LNCAP (cell line): ENCODE results near the gene PPP4R4.

Experiments
- CTCF ChIP-seq: fragments of 450-650 bp; IDR thresholded peaks from 2 replicates; pipeline ENCODE4 v1.5.1; 2017; ENCODE audit warnings: mild to moderate bottlenecking

PPP4R4 gene

GRCh38 chr14:94291159-94291905, 117.2 kb downstream of the PPP4R4 start:
- no peak for TF ChIP-seq CTCF

- no peak for TF ChIP-seq CTCF
Observed at GRCh38 chr14:94291906-94292525, 117.9 kb downstream of the PPP4R4 start.

- TF ChIP-seq CTCF, result no peak
Observed at GRCh38 chr14:94292526-94292871, 118.4 kb downstream of the PPP4R4 start.

- TF ChIP-seq CTCF, result no peak
Observed at GRCh38 chr14:94292872-94293577, 118.9 kb downstream of the PPP4R4 start, which contains the start of gene SERPINA10. Gene SERPINA10, minus strand, starts transcription at chr14:94293268. Its CDS starts 2,675 bp downstream, at chr14:94290593.

- TF ChIP-seq CTCF, result no peak
Observed at GRCh38 chr14:94293578-94293924, 119.4 kb downstream of the PPP4R4 start.

- TF ChIP-seq CTCF, result no peak
Observed at GRCh38 chr14:94295360-94296180, 121.4 kb downstream of the PPP4R4 start.

- TF ChIP-seq CTCF, result no peak
Observed at GRCh38 chr14:94298130-94298529, 124.0 kb downstream of the PPP4R4 start.
